Muscle of arm (tissue), 12 donors: Measurements from ENCODE around the gene DES. TPM values are rescaled to one million over a fixed set of nuclear protein-coding genes. Genes with fewer than 3 reads are reported as not detected.

Source experiments
- DNase-seq: peaks from one replicate; pipeline ENCODE4 v3.0.0-alpha.2; 2013
- polyA plus RNA-seq, 12 donors: library from polyadenylated mRNA; unstranded; fragments of 120-200 nt; gene quantifications; one replicate each; pipeline ENCODE4 v1.2.1, GENCODE V29; 2013; ENCODE audit not compliant: insufficient read length in 12 of 12

Gene DES
- polyA plus RNA-seq, 12 donors: 1,983 to 5,935 (median 4,188) TPM

DNA sequence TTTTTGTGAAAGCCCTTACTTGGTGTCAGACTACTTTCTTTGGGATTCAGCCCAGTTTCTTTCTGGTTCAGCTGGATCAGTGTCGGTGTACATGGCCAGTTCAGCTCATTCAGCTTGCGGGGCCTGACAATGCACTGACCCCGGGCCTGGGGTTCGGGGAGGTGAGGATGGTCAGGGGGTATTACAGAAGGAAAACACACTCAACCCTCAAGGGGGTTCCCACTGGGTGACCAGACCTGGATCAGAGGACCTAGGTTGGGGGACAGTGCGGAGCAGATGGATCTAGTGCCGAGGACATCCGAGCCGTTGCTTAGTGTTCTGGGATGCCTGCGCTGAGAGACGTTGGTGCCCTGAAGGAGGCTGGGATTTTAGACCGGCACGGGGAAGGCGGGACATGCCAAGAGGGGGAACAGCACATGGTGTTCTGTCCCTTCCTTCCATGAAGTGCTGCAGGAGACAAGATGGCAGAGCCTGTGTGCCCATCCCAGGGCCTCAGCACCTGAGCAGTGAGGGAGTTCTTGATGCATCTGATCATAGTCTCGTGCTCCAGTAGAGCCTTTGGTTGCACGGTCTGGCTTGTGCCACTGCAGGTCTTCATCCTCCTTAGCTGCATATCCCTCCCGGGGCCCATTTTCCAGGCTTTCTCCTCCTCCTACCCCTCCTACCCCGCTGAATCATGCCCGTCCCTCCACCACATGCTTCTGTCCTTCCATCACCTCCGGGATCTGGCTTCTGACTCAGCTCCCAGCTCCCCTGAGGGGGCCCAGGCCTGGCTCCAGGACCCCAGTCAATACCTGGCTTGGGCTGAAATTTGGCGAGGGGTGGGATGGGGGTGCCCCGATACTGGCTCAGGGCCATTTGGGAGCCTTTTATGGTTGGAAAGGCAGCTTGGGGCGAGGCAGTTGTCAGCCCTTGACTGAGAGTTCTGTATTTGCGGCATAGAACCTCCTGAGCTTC is 34.5 kb downstream of the DES start:
- no peak for DNase-seq

DNA sequence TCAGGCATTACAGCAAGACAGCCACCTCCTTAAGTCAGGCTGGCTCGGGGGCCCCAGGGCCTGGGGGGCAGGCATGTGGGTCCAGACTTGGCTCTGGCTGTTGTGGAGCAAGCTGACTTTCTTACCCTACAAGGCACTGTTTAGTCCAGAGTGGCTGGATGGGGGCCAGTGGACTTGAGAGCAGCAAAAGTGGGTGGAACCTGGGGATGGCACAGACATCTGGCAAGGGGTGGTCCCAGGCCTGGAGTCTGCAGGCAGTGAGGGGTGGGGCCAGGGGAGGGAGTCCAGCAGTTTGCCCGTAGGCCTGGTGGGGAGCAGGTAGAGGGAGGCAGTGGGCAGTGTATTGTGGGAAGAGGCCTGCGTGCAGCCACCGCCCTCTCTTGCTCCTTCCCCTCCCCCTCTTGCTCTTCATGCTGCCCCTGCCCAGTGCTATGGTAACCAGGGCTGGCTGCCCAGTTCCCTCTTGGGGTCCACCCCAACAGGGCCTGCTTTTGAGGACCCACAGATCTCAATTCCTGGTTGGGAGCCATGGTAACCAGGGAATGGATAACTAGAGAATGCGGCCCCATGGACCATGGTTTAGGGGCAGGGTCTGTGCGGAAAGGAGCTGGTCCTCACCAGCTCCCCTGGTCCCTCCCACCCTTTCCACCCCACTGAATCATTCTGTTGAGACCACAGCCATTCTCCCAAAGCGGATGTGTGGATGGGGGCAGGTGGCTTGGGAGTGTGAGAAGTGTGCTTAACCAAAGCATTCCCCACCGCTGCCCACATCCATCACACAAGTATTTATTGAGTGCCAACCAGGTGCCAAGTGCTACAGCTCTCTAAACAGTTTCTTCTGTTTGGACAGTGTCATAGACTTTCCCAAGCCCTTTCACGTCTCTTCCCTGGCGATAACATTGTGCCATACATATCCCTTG is 35.8 kb downstream of the DES start:
- no peak for DNase-seq

- no peak for DNase-seq
These were observed 37.4 kb downstream of the DES start for GRCh38 chr2:219455581-219455980.

GRCh38 chr2:219457784-219458369 is 39.7 kb downstream of the DES start:
- no peak for DNase-seq

GRCh38 chr2:219458996-219459395 is 40.8 kb downstream of the DES start:
- no peak for DNase-seq

- DNase-seq: no peak
These were observed 41.5 kb downstream of the DES start for GRCh38 chr2:219459460-219460311.

DNA sequence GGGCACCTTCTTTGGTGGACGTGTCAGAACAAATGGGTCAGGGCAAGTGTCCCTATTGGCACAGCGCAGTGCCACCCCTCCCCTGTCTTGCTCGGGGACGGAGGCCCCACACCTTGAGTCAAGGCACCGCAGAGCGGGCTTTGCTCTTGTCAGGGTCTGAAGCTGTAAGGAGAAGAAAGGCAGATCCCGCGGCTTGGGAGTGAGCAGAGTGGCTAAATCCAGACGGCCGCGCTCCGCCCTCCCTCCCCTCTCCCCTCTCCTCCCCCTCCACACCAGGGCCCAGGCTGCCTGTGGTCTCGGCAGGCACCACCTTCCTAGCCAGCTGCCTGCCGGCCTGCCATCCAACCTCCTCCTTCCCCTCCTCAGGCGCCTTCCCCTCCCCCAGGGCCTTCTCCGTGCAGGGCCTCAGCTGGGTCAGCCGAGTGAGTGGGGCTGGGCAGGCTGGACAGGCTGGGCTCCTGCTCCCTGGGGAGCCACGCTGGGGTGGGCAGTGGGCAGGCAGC is 42.3 kb downstream of the DES start:
- DNase-seq: no peak

GRCh38 chr2:219461047-219461514 is 42.9 kb downstream of the DES start:
- no peak for DNase-seq

DNA sequence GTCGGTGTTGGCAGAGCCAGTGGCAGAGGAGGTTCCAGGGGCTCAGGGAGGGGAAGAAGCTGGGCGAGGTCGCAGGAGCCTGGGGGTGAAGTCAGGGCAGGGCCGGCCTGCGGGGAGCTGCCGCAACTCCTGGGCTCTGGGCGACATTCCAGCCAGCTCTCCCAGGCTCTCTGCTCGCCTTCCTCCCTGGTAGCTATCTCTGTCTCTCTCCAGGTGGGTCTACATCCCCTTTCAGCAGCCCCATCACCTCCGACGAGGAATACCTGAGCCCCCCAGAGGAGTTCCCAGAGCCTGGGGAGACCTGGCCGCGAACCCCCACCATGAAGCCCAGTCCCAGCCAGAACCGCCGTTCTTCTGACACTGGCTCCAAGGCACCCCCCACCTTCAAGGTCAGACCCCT is 43.5 kb downstream of the DES start:
- DNase-seq: no peak

DNA sequence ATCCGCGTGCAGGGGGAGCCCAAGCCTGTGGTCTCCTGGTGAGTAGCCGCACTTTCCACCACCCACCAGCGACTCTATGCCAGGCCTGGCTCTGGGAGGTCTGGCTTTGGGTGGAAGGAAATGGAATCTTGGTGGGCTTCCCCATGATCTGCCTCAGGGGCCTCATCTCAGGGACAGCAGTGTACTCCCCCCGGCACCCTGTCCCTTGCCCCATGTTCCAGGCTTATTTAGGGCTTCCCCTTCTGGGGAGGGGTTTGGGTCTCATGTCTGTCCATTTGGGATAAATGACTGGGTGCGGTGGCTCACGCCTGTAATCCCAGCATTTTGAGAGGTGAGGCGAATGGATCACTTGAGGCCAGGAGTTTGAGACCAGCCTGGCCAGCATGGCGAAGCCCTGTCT is 44.2 kb downstream of the DES start:
- DNase-seq: no peak

DNA sequence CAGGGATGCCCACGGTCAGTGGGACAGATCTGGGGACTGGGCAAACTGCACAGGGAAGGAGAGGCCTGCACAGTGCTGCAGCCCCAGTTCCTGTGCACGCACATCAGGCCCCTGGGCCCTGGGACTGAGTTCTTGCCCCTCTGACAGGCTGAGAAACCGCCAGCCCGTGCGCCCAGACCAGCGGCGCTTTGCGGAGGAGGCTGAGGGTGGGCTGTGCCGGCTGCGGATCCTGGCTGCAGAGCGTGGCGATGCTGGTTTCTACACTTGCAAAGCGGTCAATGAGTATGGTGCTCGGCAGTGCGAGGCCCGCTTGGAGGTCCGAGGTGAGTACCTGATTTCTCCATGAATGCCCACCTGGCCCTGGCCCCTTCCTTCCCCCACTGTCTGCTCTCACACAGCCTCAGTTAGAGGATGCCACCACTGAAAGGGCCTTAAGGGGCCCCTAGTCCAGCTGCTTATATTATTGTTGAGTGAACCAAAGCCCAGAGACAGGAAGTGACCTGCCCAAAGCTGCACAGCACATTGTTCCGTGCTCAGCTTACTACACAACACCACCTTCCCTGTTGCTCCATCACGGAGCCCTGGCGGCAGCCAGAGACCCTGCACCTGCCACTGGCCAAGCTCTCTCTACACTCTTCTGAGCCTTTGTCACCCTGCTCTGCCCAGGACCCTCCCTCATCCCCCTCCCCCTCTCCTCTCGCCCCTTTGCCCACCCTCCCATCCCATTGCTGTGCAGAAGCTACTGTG is 46.3 kb downstream of the DES start:
- no peak for DNase-seq

DNA sequence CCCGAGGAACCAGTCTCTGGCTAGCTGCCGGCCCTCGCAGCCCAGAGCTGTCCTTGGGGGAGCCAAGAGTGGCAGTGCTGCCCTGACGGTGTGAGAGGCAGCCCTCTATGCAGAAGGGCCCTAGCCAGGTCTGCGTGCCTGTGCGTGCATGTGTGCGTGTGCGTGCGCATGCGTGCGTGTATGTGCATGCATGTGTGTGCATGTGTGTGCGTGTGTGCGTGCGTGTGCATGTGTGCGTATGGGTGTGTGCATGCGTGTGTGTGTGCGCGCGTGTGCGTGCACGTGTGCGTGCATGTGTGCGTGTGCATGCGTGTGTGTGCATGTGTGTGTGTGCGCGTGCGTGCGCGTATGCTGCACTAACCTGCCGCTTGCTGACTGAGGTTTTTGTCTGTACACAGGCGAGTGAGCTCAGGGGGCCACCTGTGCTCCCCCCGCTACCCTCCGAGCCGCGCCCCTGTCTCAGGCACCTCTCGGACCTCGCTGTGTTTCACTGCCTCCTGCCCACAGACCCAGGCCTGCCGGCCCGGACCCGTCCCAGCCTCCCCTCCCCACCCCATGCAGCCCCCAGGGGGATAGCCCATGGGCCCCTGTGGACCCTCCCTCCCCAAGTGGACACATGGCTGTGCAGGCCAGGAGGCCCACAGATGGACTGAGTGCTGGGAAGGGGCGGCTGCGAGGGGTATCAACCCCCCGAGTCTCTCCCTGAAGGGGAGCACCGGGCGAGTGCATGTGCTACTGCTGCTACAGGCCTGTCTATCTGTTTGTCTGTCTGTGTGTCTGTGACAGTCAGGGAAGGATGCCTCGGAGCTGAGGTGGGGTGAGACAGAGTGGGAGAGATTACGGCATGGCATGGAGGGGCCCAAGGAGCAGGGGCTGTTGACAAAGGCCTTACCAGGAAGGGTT is 47.7 kb downstream of the DES start:
- DNase-seq: no peak

GRCh38 chr2:219466816-219467735 is 48.9 kb downstream of the DES start:
- DNase-seq: no peak

DNA sequence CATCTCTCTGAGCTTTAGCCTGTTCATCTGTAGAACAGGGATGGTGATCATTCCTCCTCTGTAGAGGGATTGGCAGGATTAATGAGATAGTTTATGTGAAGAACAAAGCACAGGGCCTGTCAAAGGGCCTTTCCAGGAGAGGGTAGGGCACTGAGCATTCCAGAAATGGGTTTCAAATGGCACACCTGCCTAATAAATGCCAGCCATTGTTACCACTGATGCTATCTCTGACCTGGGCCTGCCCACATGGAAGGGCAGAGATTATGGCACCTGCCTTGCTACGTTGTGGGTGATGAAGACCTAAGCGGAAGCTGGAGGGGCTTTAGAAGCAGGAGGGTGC is 49.5 kb downstream of the DES start:
- no peak for DNase-seq

GRCh38 chr2:219468410-219469185 is 50.4 kb downstream of the DES start:
- no peak for DNase-seq

DNA sequence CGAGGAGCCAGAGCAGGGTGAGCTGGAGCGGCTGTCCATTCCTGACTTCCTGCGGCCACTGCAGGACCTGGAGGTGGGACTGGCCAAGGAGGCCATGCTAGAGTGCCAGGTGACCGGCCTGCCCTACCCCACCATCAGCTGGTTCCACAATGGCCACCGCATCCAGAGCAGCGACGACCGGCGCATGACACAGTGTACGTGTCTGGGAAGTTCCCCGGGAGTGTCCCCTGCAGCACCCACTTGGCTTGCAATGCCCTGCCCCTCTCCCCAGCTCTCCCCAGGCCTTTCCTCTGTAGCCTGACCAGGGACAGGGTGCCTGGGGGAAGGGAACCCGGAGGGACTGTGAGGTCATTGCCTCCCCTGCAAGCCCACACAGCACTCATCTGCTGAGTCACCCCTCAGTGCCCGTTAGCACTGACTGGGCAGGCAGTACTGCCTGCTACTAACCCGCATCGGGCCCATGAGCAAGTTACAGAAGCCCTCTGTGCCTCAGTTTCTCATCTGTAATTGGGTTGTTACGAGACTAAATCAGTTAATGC is 51.1 kb downstream of the DES start:
- DNase-seq: no peak

DNA sequence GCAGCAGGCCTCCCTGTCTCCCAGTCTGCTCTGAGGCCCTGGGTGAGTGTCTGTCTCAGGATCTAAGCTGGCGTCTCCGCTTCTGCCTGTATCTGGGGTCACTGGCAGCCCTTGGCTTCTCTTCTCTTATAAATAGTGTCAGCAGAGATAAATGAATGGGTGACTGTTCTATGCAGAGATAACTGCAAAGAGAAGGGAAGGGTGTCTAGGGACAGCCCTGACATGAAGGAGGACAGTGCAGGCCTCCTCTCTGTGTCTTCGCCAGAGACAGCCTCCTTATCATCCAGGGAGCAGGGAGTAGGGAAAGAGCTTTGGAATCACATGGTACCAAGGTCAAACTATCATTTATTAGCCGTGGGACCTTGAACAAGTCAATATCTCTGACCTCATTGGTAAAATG is 52.3 kb downstream of the DES start:
- no peak for DNase-seq
